Measurements from ENCODE around the gene SNORC.

SNORC gene

GRCh38 chr2:232926431-232926939 lies 56.4 kb downstream of the SNORC start:
- no peak for DNase-seq (ENCODE audit: low spot score)

- no peak for DNase-seq (ENCODE audit: low spot score)
These were observed 57.1 kb downstream of the SNORC start for GRCh38 chr2:232927032-232927792.

GRCh38 chr2:232927793-232928550 lies 57.9 kb downstream of the SNORC start:
- DNase-seq (ENCODE audit: low spot score) = no peak
